SIG-M5 (cell line): ENCODE data around the gene SAMD4A.

Experiments used
- DNase-seq: peaks from one replicate; lab custom pipeline; 2025; lab: John Stamatoyannopoulos, UW

SAMD4A gene

GRCh38 chr14:54633076-54633475 lies 66.1 kb downstream of the SAMD4A start:
- DNase-seq: no peak

DNA sequence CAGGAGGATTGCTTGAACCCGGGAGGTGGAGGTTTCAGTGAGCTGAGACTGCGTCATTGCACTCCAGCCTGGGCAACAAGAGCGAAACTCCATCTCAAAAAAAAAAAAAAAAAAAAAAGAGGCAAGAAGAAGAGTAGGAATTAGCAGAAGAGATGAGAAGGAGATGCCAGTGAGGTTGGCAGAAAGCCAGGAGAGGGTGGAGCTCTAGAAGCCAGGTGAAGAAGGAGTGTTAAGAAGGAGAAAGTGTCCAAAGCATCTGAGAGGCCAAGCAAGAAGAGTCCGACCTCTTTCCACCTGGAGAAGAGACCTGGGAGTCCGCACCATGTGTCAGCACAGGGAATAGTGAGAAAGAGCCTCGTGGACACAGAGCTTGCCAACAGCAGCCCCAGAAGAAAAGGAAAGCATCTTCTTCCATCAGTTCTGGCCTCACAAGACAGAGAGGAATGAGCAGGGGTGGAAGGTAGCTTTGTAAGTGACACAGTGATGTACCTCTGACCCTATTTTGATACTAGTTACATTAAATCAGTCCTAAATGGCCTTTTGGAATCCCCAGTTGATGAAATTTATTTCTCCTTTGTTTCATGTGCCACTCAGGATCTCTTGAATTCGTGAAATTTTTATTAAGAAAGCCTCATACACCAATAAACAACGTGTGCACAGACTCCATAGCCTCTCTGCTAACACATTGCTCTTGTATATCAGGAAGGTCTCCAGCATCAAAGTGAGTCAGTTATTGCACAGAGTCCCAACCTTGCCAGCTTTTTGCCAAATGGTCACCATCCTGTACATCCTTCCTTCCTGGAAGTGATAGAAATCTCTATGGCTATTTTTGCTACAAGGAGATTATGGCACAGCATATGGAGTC lies 70.6 kb downstream of the SAMD4A start:
- no peak for DNase-seq

DNA sequence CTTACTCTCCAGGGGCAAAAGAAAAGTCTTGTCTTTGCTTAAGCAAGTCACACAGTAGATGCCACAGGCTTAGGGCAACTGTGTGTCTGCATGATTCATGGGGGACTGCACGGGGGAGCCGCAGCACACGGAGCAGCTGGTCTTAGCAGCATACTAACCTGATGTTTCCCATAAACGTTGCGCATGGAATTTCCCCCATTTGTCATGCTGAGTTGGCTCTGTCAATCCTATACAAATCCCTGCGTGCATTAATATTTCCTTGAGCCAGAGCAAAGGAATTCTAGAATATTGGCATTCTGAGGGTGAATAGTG lies 71.2 kb downstream of the SAMD4A start:
- no peak for DNase-seq

DNA sequence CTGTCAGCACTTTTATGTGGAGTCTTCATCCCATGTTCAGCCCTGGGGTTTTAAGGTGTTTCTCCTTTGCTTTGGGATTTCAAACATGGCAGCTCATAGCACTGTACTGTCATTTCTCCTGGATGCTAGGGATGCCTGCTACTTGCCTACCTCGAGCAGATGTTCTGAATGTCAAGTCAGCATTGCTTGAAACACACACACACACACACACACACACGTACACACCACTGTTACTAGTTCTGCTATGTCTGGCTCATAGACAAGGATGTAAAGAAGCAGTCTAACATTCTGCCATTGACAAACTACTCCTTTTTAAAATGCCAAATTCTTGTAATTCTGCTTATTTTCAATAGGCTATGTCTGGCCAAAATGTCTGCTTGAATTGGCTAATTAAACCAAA lies 72.7 kb downstream of the SAMD4A start:
- DNase-seq: no peak

DNA sequence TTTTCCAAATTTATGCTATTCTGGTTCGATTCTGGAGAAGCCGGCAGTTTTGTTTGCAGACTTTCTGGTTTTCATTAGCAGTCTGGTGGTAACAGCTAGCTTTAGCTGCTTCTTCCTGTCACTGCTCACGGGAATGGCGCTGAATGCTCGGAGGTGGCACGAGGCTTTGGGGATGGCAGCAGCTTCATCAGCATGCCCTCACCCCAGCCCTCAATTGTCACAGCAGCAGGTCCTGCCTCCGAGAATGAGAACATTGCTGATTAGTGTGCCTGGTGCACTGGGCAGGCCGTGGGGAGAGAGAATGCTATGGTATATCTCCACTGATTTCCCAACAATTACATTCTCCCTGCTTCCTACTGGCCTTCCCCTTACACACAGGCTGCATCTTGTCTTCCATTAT lies 73.6 kb downstream of the SAMD4A start:
- DNase-seq: no peak

DNA sequence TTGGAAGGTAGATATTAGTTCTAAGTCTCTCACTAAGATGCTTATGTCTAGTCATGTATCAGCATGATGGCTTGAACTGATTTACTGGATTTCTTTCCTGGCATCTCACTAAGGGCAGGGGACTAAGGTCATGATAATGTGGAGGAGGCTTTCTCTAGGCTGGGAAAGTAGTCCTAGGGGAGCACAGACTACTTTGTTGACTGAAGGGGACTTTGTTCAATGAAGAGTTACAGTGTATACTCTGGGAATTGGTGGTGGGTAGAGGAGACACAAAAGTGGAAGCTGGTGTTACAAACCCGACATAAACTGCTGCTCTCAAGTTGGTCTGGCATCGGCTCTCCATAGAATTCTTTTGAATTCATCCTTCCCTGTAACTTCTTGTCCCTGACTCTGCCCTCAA lies 75.2 kb downstream of the SAMD4A start:
- no peak for DNase-seq

DNA sequence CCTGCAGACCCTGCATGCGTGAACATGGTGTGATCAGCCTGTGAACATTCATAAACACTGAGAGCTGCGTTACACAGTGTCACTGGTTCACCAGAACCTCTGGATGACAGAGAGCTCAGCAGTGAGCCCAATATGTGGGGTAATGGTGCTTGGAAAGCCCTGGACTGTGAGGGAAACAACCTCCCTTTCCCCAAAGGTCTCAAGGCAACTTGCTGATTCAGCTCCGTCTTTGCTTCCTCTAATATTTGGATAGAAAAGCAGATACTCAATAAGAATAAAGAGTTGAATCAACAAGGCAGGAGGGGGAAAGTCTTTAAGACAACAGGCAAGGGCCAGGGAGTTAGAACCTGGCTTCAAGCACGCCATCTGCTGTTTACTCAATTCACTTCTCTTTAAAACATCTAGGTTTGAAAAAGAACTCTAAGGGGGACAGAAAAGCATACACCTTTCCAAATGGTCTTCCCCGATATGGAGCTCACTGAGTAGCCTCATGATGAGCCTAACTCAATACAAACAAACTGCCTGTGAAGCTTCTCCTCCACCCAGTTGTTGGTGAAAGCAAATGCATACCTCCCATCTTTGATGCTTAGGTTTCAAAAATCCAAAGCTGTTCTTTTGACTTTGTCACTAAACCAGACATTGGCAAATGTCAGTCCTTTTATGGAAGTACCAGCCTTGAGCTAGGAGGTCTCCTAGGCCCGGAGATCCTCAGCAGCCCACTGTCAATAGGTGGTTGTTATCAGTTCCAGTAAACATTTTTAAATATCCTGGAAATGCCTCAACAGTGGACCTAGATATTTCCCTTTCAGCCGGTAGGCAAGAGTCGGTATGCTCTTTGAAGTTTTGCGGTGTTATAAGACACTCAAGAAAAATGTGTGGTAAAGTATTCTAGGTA lies 76.1 kb downstream of the SAMD4A start:
- DNase-seq: no peak

GRCh38 chr14:54643696-54644176 lies 76.8 kb downstream of the SAMD4A start:
- no peak for DNase-seq

DNA sequence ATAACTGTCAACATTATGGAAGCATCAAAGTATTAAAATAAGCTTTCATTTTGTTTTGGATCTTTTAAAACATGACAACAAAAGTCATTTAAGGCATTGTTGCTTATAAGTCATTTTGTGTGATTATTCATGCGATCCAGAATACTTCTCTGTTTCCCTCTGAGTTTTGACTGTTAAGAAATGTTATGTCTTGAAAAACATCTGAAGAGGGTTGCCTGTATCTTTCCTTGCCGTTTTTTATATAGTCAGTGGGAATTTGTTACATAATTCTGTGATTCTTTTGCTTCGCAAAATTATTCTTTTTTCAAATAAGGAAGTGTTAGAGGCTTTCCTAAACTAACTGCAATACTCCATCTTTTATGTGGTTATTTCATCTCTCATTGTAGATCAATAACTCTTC lies 78.7 kb downstream of the SAMD4A start:
- DNase-seq: no peak

- no peak for DNase-seq
These were observed 79.7 kb downstream of the SAMD4A start for GRCh38 chr14:54646626-54647025.

GRCh38 chr14:54647378-54647777 lies 80.5 kb downstream of the SAMD4A start:
- no peak for DNase-seq

- DNase-seq: no peak
These were observed 82.1 kb downstream of the SAMD4A start for GRCh38 chr14:54649056-54649455.

DNA sequence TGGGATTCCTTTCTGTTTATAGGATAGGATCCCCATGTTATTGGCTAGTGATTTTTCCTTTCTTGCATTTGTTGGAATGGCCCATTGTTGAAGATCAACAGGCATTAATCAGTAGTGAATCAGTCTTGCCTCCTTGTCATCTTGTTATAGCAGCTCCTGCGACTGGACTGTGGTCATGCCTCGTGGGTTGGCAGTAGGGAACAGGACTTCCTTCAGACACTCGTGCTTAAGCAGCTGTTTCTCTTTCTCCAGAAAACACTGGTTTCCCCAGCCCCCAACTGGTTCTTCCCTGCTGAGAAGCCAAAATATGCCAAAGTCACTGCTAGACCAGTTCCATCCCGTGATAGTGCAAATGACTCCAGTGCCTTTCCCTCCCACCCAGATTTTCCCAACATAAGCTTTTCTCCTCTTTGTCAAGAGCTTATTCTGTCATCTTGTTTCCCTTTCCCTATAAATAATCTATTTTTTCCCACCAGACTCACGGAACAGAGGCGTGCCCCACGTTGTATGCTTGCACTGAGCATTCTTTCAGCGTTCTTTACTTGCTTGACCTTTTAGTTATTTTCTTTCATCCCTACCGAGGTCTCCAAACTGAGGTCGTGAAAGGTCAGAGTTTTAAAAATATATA lies 83.5 kb downstream of the SAMD4A start:
- DNase-seq: no peak

DNA sequence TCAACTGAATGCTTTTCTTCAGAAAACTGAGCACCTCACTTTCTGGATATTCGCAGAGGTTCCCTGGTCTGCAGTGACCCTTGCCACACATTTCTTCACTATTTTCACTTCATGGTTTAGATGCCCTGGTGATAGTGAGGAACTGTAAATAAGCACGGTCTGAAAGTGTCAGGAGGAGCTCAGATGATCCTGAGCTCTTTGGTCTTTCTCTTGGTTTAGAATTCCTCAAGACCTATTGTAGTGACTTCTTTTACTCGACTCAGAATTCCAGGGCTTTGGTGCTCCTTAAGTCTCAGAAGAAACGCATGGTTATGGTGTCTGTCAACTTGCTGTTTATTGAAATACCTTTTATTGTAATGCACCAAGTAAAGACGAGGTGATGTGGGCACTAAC lies 84.0 kb downstream of the SAMD4A start:
- no peak for DNase-seq

DNA sequence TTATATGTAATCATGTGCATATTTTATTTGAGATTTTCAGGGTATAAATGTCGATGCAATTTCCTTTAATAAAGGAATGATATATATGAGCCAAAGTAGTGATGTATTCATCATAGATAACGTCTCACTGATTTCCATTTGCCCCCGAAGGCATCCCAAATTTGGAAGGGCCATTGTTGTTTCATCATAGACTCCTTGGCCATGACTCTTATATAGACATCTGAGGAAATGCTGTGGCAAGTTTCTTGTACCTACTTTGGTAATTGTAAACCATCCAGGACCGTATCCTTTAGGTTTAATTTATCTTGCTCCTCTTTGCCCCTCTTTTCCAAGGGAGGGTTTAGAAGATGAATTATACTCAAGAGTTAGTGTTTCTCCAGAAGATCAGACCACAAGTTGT lies 84.7 kb downstream of the SAMD4A start:
- DNase-seq: no peak

DNA sequence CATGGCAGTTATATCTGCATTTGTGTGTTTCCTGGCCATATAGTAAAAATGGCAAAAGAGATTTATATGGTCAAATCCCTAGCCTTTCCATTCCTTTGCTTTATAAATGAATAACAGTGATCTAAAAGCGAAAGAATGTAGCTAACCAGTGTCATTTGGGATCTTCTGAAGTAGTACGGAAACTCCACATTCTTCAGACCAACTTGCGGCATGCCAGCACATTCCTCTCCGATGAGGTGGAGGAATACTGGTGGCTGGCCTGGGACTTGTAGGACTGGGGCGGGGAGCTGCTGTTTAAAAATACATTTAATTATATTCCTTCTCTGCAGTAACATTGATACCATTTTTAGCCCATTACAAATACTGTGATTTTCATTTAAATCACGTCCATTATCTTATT lies 85.3 kb downstream of the SAMD4A start:
- no peak for DNase-seq

DNA sequence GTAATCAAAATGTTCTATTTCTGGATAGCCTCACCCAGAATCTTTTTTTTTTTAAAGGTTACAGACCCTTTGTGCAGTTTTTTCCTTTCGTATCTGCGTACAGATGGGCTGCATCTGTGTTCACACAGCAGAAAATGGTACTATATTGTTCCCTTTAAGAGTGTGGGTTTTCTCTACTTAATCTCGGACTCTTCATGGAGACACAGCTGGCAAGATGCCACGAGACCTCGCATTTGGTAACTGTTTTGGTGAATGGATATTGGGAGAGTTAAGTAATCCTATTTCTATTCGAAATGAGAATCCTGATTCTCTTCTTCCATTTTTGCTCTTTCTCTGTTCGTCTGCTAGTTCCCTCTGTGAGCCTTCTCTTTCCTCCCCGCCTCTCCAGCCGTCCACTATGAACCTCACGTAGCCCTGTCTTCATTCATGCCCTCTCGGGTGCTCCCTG lies 85.7 kb downstream of the SAMD4A start:
- DNase-seq: no peak

GRCh38 chr14:54653712-54654469 lies 87.0 kb downstream of the SAMD4A start:
- no peak for DNase-seq

DNA sequence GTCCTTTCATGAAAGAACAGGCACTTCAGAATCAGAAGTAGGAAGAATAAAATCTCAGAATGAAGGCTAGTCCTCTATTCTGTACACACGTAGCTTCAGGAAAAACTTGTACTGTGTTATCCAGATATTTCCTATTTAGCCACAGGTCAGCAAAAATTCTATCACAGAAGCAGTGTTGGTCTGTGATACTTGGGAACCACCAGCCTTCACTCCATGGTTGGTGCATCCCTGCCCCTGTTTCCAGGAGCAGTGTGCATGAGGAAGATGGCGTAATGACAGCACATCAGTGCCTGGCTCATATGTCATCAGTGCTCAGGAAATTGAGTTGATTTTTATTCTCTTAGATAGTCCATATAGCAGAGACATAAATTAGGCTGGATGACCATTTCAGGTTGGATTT lies 87.7 kb downstream of the SAMD4A start:
- no peak for DNase-seq

- DNase-seq: no peak
These were observed 91.9 kb downstream of the SAMD4A start for GRCh38 chr14:54658836-54659235.

GRCh38 chr14:54659365-54659764 lies 92.4 kb downstream of the SAMD4A start:
- DNase-seq: no peak

- no peak for DNase-seq
These were observed 93.7 kb downstream of the SAMD4A start for GRCh38 chr14:54660604-54661111.
